Gastrocnemius medialis (tissue), 4 donors: ENCODE measurements around the gene NUTM2G.
"Not testable (repeated sequence)": the region's sequence is repeated elsewhere in the genome, so short reads cannot be mapped to it uniquely, and the experiment has no call there.

Experiments used
- POLR2A ChIP-seq, 2 donors: fragments of 450-650 bp; IDR thresholded peaks; one replicate each; pipeline ENCODE4 v1.6.1; 2017; ENCODE audit warnings: antibody characterized with exemption in 2 of 2, mild to moderate bottlenecking in 2 of 2, moderate library complexity in 2 of 2
- TF ChIP-seq, protein P1 (sequence below), 5 experiments: fragments of 450-650 bp in 3 of 5; fragments of 200-600 bp in 2 of 5; sonication (generic) in 2 of 5; IDR thresholded peaks in 4 of 5; conservative IDR thresholded peaks in 1 of 5; 1 replicate in 4 of 5; 2 replicates in 1 of 5; pipeline ENCODE4 v1.5.1; 2016 to 2019; ENCODE audit warnings: antibody characterized with exemption in 5 of 5, mild to moderate bottlenecking in 3 of 5, moderate library complexity in 3 of 5

DNA sequence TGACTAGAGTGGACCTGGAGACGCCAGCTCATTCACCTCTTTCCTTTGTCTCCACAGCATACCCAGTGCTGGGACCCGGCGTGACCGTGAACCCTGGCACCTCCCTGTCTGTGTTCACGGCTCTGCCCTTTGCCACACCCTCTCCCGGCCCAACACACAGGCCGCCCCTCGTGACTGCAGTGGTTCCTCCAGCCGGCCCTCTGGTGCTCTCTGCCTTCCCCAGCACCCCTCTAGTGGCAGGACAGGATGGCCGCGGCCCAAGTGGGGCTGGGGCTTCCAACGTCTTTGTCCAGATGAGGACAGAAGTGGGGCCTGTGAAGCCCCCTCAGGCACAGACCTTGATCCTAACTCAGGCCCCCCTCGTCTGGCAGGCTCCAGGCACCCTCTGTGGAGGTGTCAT lies 3.0 kb downstream of the NUTM2G start:
- TF ChIP-seq, protein P1, sequence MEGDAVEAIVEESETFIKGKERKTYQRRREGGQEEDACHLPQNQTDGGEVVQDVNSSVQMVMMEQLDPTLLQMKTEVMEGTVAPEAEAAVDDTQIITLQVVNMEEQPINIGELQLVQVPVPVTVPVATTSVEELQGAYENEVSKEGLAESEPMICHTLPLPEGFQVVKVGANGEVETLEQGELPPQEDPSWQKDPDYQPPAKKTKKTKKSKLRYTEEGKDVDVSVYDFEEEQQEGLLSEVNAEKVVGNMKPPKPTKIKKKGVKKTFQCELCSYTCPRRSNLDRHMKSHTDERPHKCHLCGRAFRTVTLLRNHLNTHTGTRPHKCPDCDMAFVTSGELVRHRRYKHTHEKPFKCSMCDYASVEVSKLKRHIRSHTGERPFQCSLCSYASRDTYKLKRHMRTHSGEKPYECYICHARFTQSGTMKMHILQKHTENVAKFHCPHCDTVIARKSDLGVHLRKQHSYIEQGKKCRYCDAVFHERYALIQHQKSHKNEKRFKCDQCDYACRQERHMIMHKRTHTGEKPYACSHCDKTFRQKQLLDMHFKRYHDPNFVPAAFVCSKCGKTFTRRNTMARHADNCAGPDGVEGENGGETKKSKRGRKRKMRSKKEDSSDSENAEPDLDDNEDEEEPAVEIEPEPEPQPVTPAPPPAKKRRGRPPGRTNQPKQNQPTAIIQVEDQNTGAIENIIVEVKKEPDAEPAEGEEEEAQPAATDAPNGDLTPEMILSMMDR (IDR thresholded peaks at IDR 0.05 in 4 of 5, conservative IDR thresholded peaks at IDR 0.05 in 1 of 5): not testable (repeated sequence)
- TF ChIP-seq POLR2A (IDR thresholded peaks at IDR 0.05): not testable (repeated sequence)
